K562 (cell line): ENCODE data around the gene CLEC1A. TPM values are rescaled to one million over a fixed set of nuclear protein-coding genes. Genes with fewer than 3 reads are reported as not detected.

Experiments used
- ATAC-seq: fragments of 200-7000 bp; cut with Tn5 transposase; 3 replicates; pipeline ENCODE4 v1.9.1; 2020; ENCODE audit warnings: moderate library complexity
- BruUV-seq: library from RNA; stranded (reverse); fragments of 400-500 nt; replicated peaks from 2 replicates; lab custom pipeline; 2021; lab: Mats Ljungman, UMichigan
- CTCF ChIA-PET: fragments of 300-600 bp; formaldehyde crosslinking; extraction: SDS; loops from one replicate; lab custom pipeline; 2021; ENCODE audit warnings: low intra/inter-chr PET ratio; lab: Yijun Ruan, JAX
- POLR2A ChIA-PET: fragments of 300-600, 350-650 bp; sonication (Branson Sonifier 250); formaldehyde crosslinking; extraction: SDS; loops from one replicate; lab custom pipeline; 2021; ENCODE audit warnings: antibody characterized with exemption, inconsistent platforms; lab: Yijun Ruan, JAX
- DNase-seq, 4 experiments: peaks; one replicate each; pipeline versions ENCODE4 v3.0.0 to v3.0.0-alpha.2; 2011 to 2018; ENCODE audit warnings: low spot score in 3 of 4, mixed read lengths in 3 of 4; ENCODE audit errors: extremely low read depth in 1 of 4
- FAIRE-seq: peaks from 2 replicates; lab custom pipeline; 2011; peaks lifted over from hg19 to GRCh38; lab: Jason Lieb, UNC
- H2AFZ ChIP-seq: 2 replicates; pipeline ENCODE4 v1.6.0; 2011; ENCODE audit warnings: low read depth, low read length, control low read depth, inconsistent platforms
- H3K27ac ChIP-seq: fragments of 200-600 bp; 3 replicates; pipeline ENCODE4 v1.8.0; 2011; ENCODE audit warnings: low read depth, mild to moderate bottlenecking, control low read depth, inconsistent platforms, low read length, moderate library complexity, mixed read lengths; ENCODE audit errors: extremely low read depth
- H3K27me3 ChIP-seq, 2 experiments: fragments of 300-600 bp in 1 of 2; 2 replicates in 1 of 2; 3 replicates in 1 of 2; pipeline versions ENCODE4 v1.6.0 to v1.8.0; 2011; ENCODE audit warnings: inconsistent platforms in 2 of 2, low read length in 2 of 2, mild to moderate bottlenecking in 1 of 2, mixed read lengths in 1 of 2, moderate library complexity in 1 of 2; ENCODE audit not compliant: control insufficient read depth in 2 of 2, insufficient read depth in 2 of 2
- H3K36me3 ChIP-seq: fragments of 300-600 bp; 3 replicates; pipeline ENCODE4 v1.8.0; 2011; ENCODE audit warnings: mild to moderate bottlenecking, low read length, inconsistent platforms; ENCODE audit not compliant: control insufficient read depth, insufficient read depth
- H3K4me1 ChIP-seq, 2 experiments: fragments of 200-600 bp in 1 of 2; replicated peaks in 1 of 2; 2 replicates in 1 of 2; 3 replicates in 1 of 2; pipeline versions ENCODE4 v1.5.1 to v1.8.0; 2011; ENCODE audit warnings: inconsistent platforms in 2 of 2, low read length in 2 of 2, mild to moderate bottlenecking in 1 of 2, mixed read lengths in 1 of 2, moderate library complexity in 1 of 2; ENCODE audit not compliant: control insufficient read depth in 2 of 2, insufficient read depth in 2 of 2
- H3K4me2 ChIP-seq: 2 replicates; pipeline ENCODE4 v1.6.1; 2011; ENCODE audit warnings: low read length, control low read depth, inconsistent platforms, mixed read lengths; ENCODE audit not compliant: insufficient read depth
- H3K4me3 ChIP-seq: fragments of 200-600 bp; sonication (generic), shearing (Covaris generic); 2 replicates; pipeline ENCODE4 v1.5.1; 2016; ENCODE audit warnings: control low read depth, inconsistent platforms
- H3K79me2 ChIP-seq: fragments of 200-600 bp; 3 replicates; pipeline ENCODE4 v1.8.0; 2011; ENCODE audit warnings: low read length, inconsistent platforms; ENCODE audit not compliant: control insufficient read depth, insufficient read depth
- H3K9ac ChIP-seq, 2 experiments: 2 replicates each; pipeline versions ENCODE4 v1.6.0 to v1.6.1; 2011; ENCODE audit warnings: low read depth in 2 of 2, low read length in 2 of 2, control low read depth in 1 of 2, inconsistent platforms in 1 of 2, mild to moderate bottlenecking in 1 of 2, mixed read lengths in 1 of 2; ENCODE audit not compliant: insufficient read depth in 1 of 2
- H3K9me1 ChIP-seq: one replicate; pipeline ENCODE4 v1.6.0; 2011; ENCODE audit warnings: inconsistent platforms, mild to moderate bottlenecking, low read length, moderate library complexity; ENCODE audit not compliant: control insufficient read depth, insufficient read depth
- H3K9me3 ChIP-seq: replicated peaks from 2 replicates; pipeline ENCODE4 v1.5.1; 2011; ENCODE audit warnings: low read depth, low read length, inconsistent platforms; ENCODE audit not compliant: control insufficient read depth, insufficient read depth
- H4K20me1 ChIP-seq: replicated peaks from 2 replicates; pipeline ENCODE4 v1.6.1; 2011; ENCODE audit warnings: low read length, inconsistent platforms, mixed read lengths; ENCODE audit not compliant: control insufficient read depth, insufficient read depth
- CGGBP1 ChIP-seq: fragments of 250-450 bp; sonication (Bioruptor Pico); IDR thresholded peaks from 2 replicates; pipeline ENCODE4 v1.9.0; 2021; ENCODE audit warnings: mild to moderate bottlenecking
- CHD1 ChIP-seq: fragments of 200-600 bp; sonication (generic); IDR thresholded peaks from one replicate; pipeline ENCODE4 v1.6.1; 2012; ENCODE audit warnings: mild to moderate bottlenecking, moderate library complexity, low read length, inconsistent platforms
- CXXC5 ChIP-seq: fragments of 250-450 bp; sonication (Bioruptor Pico); IDR thresholded peaks from 2 replicates; pipeline ENCODE4 v1.8.0; 2022; ENCODE audit warnings: inconsistent platforms, mild to moderate bottlenecking, moderate library complexity
- ETV5 ChIP-seq: sonication (generic); formaldehyde crosslinking; IDR thresholded peaks from 2 replicates; pipeline ENCODE4 v1.4.0; 2020; ENCODE audit warnings: low read depth, mild to moderate bottlenecking, missing genetic modification reagents
- GATA2 ChIP-seq: sonication (generic); formaldehyde crosslinking; IDR thresholded peaks from 2 replicates; pipeline ENCODE4 v1.4.0; 2020; ENCODE audit warnings: mild to moderate bottlenecking, missing genetic modification reagents
- HDAC1 ChIP-seq, 2 experiments: fragments of 450-650 bp; IDR thresholded peaks; 2 replicates each; pipeline ENCODE4 v1.6.1; 2016 to 2017; ENCODE audit warnings: inconsistent platforms in 1 of 2, mild to moderate bottlenecking in 1 of 2, moderate library complexity in 1 of 2
- HOXB6 ChIP-seq: fragments of 250-450 bp; sonication (Bioruptor Pico); IDR thresholded peaks from 2 replicates; pipeline ENCODE4 v1.5.1; 2022; ENCODE audit warnings: mild to moderate bottlenecking, borderline replicate concordance
- KDM4B ChIP-seq, 2 experiments: fragments of 450-650 bp in 1 of 2; sonication (generic) in 1 of 2; IDR thresholded peaks; 2 replicates each; pipeline ENCODE4 v1.6.1; 2016 to 2017; ENCODE audit warnings: borderline replicate concordance in 2 of 2, antibody characterized with exemption in 1 of 2, low read depth in 1 of 2, mild to moderate bottlenecking in 1 of 2
- NFE2L1 ChIP-seq: fragments of 450-650 bp; IDR thresholded peaks from 2 replicates; pipeline ENCODE4 v1.6.1; 2016; ENCODE audit warnings: missing genetic modification characterization, low read depth, mild to moderate bottlenecking, missing compliant biosample characterization, moderate library complexity, borderline replicate concordance
- PURB ChIP-seq: sonication (generic); formaldehyde crosslinking; IDR thresholded peaks from 2 replicates; pipeline ENCODE4 v1.9.0; 2021; ENCODE audit warnings: low read depth, mild to moderate bottlenecking, missing genetic modification reagents
- SIN3A ChIP-seq, 2 experiments: fragments of 150-350 bp in 1 of 2; IDR thresholded peaks; 2 replicates each; pipeline ENCODE4 v1.6.1; 2011 to 2016; ENCODE audit warnings: borderline replicate concordance in 2 of 2, low read depth in 2 of 2, low read length in 2 of 2, mild to moderate bottlenecking in 2 of 2, moderate library complexity in 2 of 2; ENCODE audit not compliant: control insufficient read depth in 1 of 2
- SP1 ChIP-seq: sonication (generic); formaldehyde crosslinking; IDR thresholded peaks from 2 replicates; pipeline ENCODE4 v1.8.1; 2022; ENCODE audit warnings: mild to moderate bottlenecking, missing genetic modification reagents
- STAT5A ChIP-seq: IDR thresholded peaks from 2 replicates; pipeline ENCODE4 v1.6.1; 2012; ENCODE audit warnings: low read length, inconsistent platforms, borderline replicate concordance
- ZNF76 ChIP-seq: fragments of 250-450 bp; sonication (Bioruptor Pico); IDR thresholded peaks from 2 replicates; pipeline ENCODE4 v1.4.0; 2020; ENCODE audit warnings: mild to moderate bottlenecking, moderate library complexity, borderline replicate concordance
- WGBS: fragments of 100-300 bp; shearing (Covaris generic); methylation state at CpG from one replicate; pipeline ENCODE4 v1.1.6; 2016; ENCODE audit warnings: low coverage, mixed read lengths; ENCODE audit not compliant: insufficient coverage; ENCODE audit errors: missing lambda C conversion rate; 5-methylcytosine and 5-hydroxymethylcytosine counted together
- in situ Hi-C: fragments of 300-500 bp; cut with MboI; formaldehyde crosslinking; loops from 4 replicates; pipeline ENCODE4 v1.15.0; 2018; ENCODE audit warnings: inconsistent platforms, mixed read lengths
- intact Hi-C: fragments of 100-400 bp; cut with micrococcal nuclease; formaldehyde crosslinking; loops from 2 replicates; pipeline ENCODE4 v1.14.2; 2022
- polyA plus RNA-seq, 8 experiments: library from polyadenylated mRNA; depleted of rRNA in 4 of 8; stranded (reverse) in 5 of 8; unstranded in 3 of 8; fragments of >200 nt; fragmentation: Nextera tagmentation in 2 of 8; fragmentation: Illumina TruSeq in 1 of 8; extraction: Ambion mirVana in 2 of 8; extraction: Trizol in 1 of 8; gene quantifications; 2 replicates each; pipeline versions ENCODE4 v1.2.1 to v1.2.3, GENCODE V29; 2011 to 2014; ENCODE audit warnings: inconsistent platforms in 1 of 8, missing spikeins in 1 of 8
- total RNA-seq, 7 experiments: library from RNA; depleted of rRNA in 6 of 7; stranded (reverse); fragments of >200 nt in 6 of 7; fragmentation: Illumina TruSeq in 2 of 7; extraction: Trizol in 2 of 7; gene quantifications; 2 replicates each; pipeline versions ENCODE4 v1.2.1 to v1.2.3, GENCODE V29; 2011 to 2021; ENCODE audit warnings: low replicate concordance in 1 of 7

Gene CLEC1A
- total and polyA plus RNA-seq, 9 of the 15 experiments (the other 6 are each of a cell fraction or from before 2014, with no cell fraction given) = 0.04 TPM; not detected in 8

- H3K9ac ChIP-seq = no peak overlapping the region
Observed at GRCh38 chr12:10072131-10072530, 26.7 kb downstream of the CLEC1A start.

GRCh38 chr12:10070380-10070779, 28.4 kb downstream of the CLEC1A start:
- FAIRE-seq (no peak), DNase-seq (no peak), ATAC-seq (no peak)
- Histone ChIP-seq H3K9ac (no peak overlapping the region), H3K27ac (no peak overlapping the region), H3K36me3 (no peaks in the 10 kb centered on the region), H3K27me3 (no peaks in the 10 kb centered on the region; a peak in 2 of 5 replicates), H3K9me1 (no peaks in the 10 kb centered on the region), H2AFZ (no peak overlapping the region), H3K4me2 (no peak overlapping the region), H3K79me2 (no peaks in the 10 kb centered on the region), H3K4me3 (no peak overlapping the region), H3K9me3 (no peaks in the 10 kb centered on the region), H4K20me1 (no peaks in the 10 kb centered on the region), H3K4me1 (no peaks in the 10 kb centered on the region)
- BruUV-seq = no TSS peak
- intact Hi-C loops = no loop called here
- WGBS = 0% methylated on average over 4 of the region's 4 CpGs
- in situ Hi-C loops = no loop called here
- TF ChIP-seq HDAC1 (IDR thresholded peaks at IDR 0.05) (no peak), CXXC5 (CRISPR knock-in tag) (no peak), PURB (CRISPR knock-in tag) (no peak), CHD1 (no peak), HOXB6 (no peak), SP1 (CRISPR knock-in tag) (no peak), NFE2L1 (tag) (no peak)
- CTCF ChIA-PET = no interaction called here
- POLR2A ChIA-PET = no interaction called here

More at GRCh38 chr12:10072131-10072530, 26.7 kb downstream of the CLEC1A start:
- H3K9me1 ChIP-seq = no peaks in the 10 kb centered on the region
- intact Hi-C loops = no loop called here
- in situ Hi-C loops = no loop called here
- no peak overlapping the region for H3K4me3 ChIP-seq
- no peaks in the 10 kb centered on the region; a peak in 2 of 5 replicates for H3K27me3 ChIP-seq
- no peaks in the 10 kb centered on the region for H3K79me2 ChIP-seq
- H3K9me3 ChIP-seq = no peaks in the 10 kb centered on the region
- ChIA-PET POLR2A (no interaction called here), CTCF (no interaction called here)
- FAIRE-seq = no peak
- WGBS = 0% methylated on average over 2 of the region's 2 CpGs
- ATAC-seq = no peak
- H4K20me1 ChIP-seq = no peaks in the 10 kb centered on the region
- no peak overlapping the region for H2AFZ ChIP-seq
- TF ChIP-seq GATA2 (CRISPR knock-in tag) (no peak), KDM4B (IDR thresholded peaks at IDR 0.05; ENCODE audit: borderline replicate concordance in 2 of 2, low read depth in 1 of 2) (no peak), STAT5A (no peak), ZNF76 (CRISPR knock-in tag) (no peak), ETV5 (no peak), SIN3A (IDR thresholded peaks at IDR 0.05; ENCODE audit: borderline replicate concordance in 2 of 2, control insufficient read depth in 1 of 2, low read depth in 2 of 2, low read length in 2 of 2) (no peak), CGGBP1 (CRISPR knock-in tag) (no peak)
- DNase-seq = no peak
- H3K4me1 ChIP-seq = no peaks in the 10 kb centered on the region
- H3K27ac ChIP-seq = no peak overlapping the region
- no peaks in the 10 kb centered on the region for H3K36me3 ChIP-seq
- H3K4me2 ChIP-seq = no peak overlapping the region
- BruUV-seq = no TSS peak
